GM18861 (cell line): ENCODE measurements around the gene PLA2G7.
"Not testable (repeated sequence)": the region's sequence is repeated elsewhere in the genome, so short reads cannot be mapped to it uniquely, and the experiment has no call there.

Source experiments
- ATAC-seq: cut with Tn5 transposase; IDR thresholded peaks from one replicate; pipeline ENCODE4 v1.9.1; 2021; ENCODE audit not compliant: unreplicated experiment

PLA2G7 gene

GRCh38 chr6:46749731-46750130 lies 14.6 kb upstream of the PLA2G7 start:
- no peak for ATAC-seq

- no peak for ATAC-seq
These were observed 13.8 kb upstream of the PLA2G7 start for GRCh38 chr6:46748940-46749503.

GRCh38 chr6:46746696-46747095 lies 11.5 kb upstream of the PLA2G7 start, which contains the start of gene ANKRD66:
ANKRD66 (plus strand) TSS chr6:46746933; CDS start chr6:46751949, 5,016 bp downstream.
- no peak for ATAC-seq

GRCh38 chr6:46745973-46746372 lies 10.8 kb upstream of the PLA2G7 start:
- no peak for ATAC-seq

- not testable (repeated sequence) for ATAC-seq
These were observed 9.1 kb upstream of the PLA2G7 start for GRCh38 chr6:46744159-46744725.

GRCh38 chr6:46743425-46744158 lies 8.4 kb upstream of the PLA2G7 start:
- no peak for ATAC-seq

GRCh38 chr6:46741910-46742309 lies 6.7 kb upstream of the PLA2G7 start:
- no peak for ATAC-seq

- ATAC-seq = no peak
These were observed 6.3 kb upstream of the PLA2G7 start for GRCh38 chr6:46741482-46741881.

GRCh38 chr6:46736906-46737305 lies 1.7 kb upstream of the PLA2G7 start:
- ATAC-seq = no peak

- ATAC-seq = no peak
These were observed 501 bp upstream of the PLA2G7 start for GRCh38 chr6:46735720-46736031.

- no peak for ATAC-seq
These were observed 1.8 kb downstream of the PLA2G7 start for GRCh38 chr6:46733341-46733801.

GRCh38 chr6:46730921-46731461 lies 4.2 kb downstream of the PLA2G7 start:
- no peak for ATAC-seq

GRCh38 chr6:46729787-46730326 lies 5.3 kb downstream of the PLA2G7 start:
- no peak for ATAC-seq

GRCh38 chr6:46720401-46720800 lies 14.8 kb downstream of the PLA2G7 start:
- ATAC-seq = no peak

GRCh38 chr6:46719099-46719498 lies 16.1 kb downstream of the PLA2G7 start:
- no peak for ATAC-seq

GRCh38 chr6:46715141-46715540 lies 20.0 kb downstream of the PLA2G7 start:
- ATAC-seq = no peak

GRCh38 chr6:46711491-46711890 lies 23.7 kb downstream of the PLA2G7 start:
- no peak for ATAC-seq

- ATAC-seq = no peak
These were observed 28.7 kb downstream of the PLA2G7 start for GRCh38 chr6:46706464-46706863.

GRCh38 chr6:46704562-46704961 lies 30.6 kb downstream of the PLA2G7 start:
- no peak for ATAC-seq

- no peak for ATAC-seq
These were observed 35.2 kb downstream of the PLA2G7 start for GRCh38 chr6:46699970-46700369.

GRCh38 chr6:46690911-46691451 lies 44.2 kb downstream of the PLA2G7 start:
- ATAC-seq = no peak
